Measurements from ENCODE around the gene FBXW8.

DNA sequence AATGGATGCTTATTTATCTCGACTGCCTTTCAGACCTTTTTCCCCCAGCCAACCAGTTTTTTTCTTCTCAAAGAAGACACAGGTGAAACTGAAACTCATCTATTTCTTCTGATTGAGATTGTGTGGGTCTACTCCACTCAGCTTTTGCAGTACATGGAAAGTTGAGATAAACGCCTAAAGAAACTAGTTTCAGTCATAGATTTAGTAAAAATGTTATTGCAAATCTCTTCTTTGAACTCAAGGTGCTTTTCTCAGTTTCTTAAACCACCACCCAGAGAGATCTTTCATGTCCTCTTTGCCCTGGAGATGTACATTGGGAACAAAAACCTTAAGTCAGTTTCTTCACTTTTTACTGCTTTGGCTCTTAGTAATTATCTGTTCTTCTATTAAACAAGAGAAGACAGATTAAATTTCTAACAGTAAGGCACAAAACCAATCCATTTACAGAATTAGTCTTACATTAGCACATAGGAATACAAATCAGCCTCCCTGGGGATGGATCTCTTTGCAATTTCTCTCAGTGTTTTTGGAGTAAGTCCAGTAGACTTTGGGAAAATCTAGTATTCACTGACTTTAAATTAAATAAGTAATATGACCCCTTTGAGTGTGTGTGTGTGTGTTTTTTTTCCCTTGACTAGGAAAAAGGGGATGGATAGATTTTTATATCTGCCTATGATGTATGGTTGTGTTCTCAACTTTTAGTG lies 11.6 kb downstream of the FBXW8 start:
- TF ChIP-seq POLR2AphosphoS5 (IDR thresholded peaks at IDR 0.05; ENCODE audit: borderline replicate concordance, low read depth, low read length): no peak
- no peak for TF ChIP-seq EZH2 (IDR thresholded peaks at IDR 0.05)
- TF ChIP-seq FOXP2 (optimal IDR thresholded peaks at IDR 0.05; ENCODE audit: control extremely low read depth, extremely low read length, insufficient read depth): no peak
